SW480 (cell line): Measurements from ENCODE around the gene GABRG3.
"Not testable (repeated sequence)": the region's sequence is repeated elsewhere in the genome, so short reads cannot be mapped to it uniquely, and the experiment has no call there.

Source experiments
- DNase-seq: peaks from one replicate; pipeline ENCODE4 v3.0.0-alpha.2; 2016; ENCODE audit warnings: low spot score

The GABRG3 gene

DNA sequence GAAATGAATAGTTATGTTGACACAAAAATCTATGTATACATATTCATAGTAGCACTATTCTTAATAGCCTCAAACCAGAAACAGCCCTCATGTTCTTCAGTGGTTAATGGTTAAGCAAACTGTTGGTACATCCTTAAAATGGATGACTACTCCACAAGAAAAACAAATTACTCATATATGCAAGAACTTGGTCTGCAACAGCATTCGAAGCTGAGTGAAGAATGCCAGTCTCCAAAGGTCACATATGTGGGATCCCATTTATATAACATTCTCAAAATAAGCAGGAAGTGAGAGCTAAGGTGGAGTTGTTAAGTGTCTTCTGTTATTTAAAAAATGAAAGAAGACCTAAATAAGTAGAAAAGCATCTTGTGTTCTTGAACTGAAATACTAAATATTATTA lies 365.7 kb downstream of the GABRG3 start:
- DNase-seq, result no peak

DNA sequence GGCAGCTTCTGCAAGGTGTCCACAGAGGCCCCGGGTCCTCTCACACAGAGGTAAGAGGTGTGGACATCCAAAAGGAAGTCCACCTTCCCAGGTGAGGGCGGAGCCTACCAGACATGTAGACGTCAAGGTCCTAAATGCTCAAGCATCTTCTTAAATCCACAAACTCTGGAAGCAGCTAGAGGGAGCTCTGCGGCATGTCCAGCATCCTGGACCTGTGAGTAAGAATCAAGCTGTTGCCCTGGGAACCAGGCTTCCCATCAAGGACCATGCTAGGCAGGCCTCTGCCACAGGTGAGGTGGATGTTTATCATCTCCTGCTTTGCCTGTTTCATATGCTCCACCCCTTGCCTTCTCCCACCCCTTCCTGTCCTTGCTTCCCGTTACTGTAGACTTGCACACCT lies 368.2 kb downstream of the GABRG3 start:
- peak; percentile 1 for DNase-seq

DNA sequence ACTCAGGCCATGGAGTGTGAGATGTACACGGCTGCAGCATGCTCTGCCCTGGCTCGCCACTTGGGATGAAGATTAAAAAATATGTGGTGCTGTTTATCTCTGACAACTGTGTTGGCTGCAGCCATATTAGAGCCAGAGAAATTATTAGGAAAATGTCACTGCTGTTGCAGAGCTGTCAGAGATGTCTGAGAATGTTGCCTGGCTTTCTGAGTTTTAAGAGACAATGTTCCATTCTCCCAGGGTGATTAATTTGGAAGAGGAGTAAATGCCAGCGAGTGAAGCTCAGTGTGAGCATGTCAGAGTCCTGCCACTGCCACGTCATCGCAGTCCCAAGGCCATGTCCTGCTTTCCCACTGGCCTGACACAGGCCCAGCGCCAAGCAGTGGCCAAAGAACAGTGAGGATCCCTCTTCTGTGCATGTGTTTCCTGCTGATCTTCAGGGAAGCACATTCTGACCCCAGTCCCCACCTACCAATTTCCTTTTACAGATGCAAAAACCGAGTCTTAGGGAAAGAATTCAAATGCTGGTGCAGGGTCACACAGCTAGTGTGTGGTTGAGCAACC lies 370.9 kb downstream of the GABRG3 start:
- DNase-seq, result no peak

DNA sequence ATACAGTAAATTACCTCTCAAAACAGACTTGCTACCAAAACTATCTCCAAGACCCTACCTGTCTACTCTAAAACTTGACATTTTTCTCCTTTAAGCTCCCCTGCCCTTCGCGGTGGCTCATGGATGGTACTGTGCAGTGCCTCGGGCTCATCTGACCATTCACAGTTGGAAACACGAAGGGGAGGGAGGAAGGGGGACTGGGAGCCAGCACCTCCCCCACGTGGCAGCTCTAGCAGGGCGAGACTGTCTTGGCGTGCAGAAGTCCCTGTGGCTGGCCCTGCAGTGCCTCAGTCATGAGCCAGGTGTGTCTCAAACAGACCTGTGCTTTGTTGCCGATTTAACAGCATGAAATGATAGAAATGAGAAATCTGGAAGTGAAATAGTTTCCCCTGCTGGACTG lies 372.0 kb downstream of the GABRG3 start:
- no peak for DNase-seq

DNA sequence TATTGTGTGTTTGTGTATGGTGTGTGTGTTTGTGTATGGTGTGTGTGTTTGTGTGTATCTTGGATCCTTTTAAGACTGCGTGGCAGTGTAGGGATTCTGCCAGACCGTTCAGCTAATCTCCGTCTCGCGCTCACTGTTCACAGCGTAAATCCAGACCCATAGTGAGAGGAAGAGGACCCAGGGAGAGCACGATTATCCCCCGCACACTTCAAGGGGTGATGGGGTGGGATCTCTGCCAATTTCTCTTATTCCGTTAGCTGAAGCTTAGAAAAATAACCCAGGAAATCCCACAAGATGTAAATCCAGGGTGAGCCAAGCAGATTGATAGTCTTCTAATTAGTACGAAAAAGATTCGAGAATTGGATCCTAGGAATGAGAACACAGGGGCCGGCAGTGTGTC lies 381.2 kb downstream of the GABRG3 start:
- DNase-seq, result no peak

DNA sequence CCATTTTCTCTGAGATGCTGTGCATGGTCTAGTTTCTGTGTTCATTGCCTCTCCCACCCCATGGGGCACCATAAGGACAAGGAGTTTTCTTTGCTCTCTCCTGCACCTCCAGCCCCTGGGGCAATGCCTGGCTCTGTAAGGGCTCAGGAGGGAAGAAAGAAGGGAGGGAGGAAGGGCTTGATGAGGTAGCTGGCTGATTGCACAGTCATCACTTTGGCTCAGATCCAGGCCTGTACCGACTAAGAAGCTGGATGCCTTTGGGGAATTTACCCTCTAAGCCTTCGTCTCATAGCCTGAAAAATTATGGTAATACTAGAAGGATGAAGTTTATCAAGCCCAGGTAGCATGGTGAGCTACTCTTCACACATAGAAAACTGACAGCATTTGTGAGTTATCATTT lies 382.9 kb downstream of the GABRG3 start:
- DNase-seq, result no peak

DNA sequence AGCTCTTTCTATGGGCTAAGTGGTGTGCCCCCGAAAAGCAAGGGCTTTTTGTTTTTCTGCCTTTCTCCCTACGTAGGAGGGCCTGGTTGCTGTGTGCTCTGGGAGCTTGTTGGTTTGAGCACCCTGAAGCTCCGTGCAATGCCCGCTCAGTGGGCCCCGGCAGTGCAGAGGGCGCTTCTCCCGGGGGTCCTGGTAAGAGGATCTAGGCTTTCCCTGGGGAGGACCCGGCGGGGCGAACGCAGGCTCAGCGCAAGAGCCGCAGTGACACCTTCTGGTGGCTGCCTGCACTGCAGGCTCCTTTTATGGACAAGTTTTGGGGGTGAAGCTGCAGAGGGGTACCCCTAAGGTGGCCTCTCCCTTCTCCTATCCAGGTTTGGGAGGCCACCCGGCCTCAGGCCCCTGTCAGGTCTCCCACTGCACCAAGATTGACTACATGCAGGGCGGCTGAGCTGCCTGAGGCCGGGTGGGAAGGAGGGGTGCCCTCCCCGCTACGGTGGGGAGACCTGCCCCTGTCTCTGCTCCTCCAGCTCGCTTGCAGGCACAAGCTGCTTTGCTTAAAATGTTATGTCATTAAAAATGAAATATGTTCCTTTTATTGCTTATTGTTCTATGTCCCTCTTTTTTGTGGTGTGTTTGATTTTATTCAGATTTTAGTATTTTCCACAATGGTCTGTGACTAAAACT lies 387.9 kb downstream of the GABRG3 start:
- DNase-seq, result no peak

DNA sequence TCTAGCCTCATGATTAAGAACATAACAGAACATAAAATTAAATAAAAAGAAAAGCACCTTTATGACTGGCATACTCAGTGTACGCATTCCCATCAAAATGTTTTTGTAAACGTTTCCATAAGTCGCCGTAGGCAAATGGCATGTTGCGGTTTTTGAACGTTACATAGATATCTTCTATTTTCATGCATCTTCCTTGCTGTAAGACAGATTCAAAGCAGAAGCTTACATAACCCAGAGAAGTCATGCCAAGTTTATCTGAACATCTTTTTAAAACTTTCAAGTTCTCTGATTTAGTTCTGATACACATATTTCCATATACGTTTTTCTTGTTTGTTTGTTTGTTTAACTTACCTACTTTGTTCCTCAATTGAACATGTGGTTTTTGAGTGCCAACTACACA lies 388.6 kb downstream of the GABRG3 start:
- no peak for DNase-seq

DNA sequence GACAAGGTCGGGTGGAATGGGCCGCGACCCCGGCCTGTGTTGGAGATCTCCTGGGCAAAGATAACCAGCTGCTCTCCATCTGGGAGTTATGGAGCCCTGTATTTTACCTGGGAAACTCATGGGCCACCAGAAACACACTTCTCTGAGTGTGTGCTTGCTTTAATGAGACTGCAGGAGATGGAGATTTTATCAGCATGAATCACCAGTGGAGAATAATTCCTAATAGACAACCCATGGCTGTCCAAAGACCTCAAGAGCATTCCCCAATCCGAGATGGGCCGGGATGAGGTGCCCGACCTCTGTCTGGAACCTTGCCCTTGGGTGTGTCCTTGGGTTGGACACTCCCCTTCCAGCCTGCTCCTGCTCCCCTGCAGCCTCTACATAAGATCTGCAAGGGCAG lies 389.3 kb downstream of the GABRG3 start:
- DNase-seq, result no peak

DNA sequence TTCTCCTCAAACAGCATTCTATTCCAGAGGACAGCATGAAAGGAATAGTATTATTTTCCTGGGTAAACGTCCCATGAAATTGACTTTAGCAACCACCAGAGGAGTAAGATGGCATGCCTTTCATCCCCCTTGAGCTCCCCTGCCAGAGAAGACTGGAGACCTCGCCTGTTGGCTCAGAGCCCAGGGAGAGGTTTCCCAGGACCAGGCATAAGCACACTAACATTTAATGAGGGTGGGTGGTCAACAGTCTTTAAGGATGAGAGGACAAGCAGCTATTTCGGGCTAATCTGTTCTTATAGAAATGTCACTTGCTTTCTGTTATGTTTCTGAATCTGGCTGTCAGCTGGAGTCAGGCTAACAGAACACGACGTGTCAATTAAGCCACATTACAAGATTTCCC lies 390.5 kb downstream of the GABRG3 start:
- no peak for DNase-seq

DNA sequence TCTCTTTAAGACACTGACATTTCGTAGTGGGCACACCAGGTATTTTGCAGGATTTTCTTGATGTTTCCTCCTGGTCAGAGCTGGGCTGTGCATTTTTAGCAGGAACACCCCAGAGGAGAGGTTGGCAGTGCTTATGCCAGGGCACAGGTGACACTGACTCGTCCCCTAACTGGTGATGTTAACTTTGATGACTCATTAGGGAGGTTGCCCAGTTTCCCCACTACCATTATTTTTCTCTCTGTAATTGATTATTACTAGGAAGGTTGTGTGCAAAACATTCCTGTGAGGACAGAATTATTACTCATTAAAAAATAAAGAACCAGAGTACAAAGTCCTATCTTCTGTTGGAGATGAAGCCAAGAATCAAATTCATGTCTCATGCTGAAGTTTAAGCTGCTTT lies 394.5 kb downstream of the GABRG3 start:
- no peak for DNase-seq

DNA sequence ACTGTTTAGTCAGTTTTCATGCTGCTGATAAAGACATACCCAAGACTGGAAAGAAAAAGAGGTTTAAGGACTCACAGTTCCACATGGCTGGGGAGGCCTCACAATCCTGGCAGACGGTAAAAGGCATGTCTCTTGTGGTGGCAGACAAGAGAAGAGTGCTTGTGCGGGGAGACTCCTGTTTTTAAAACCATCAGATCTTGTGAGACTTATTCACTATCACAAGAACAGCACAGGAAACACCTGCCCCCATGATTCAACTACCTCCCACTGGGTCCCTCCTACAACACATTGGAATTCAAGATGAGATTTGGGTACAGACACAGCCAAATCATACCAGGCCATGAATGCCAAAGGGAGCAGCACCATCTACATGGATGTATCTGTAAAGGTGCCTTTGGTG lies 406.4 kb downstream of the GABRG3 start:
- DNase-seq, result not testable (repeated sequence)

DNA sequence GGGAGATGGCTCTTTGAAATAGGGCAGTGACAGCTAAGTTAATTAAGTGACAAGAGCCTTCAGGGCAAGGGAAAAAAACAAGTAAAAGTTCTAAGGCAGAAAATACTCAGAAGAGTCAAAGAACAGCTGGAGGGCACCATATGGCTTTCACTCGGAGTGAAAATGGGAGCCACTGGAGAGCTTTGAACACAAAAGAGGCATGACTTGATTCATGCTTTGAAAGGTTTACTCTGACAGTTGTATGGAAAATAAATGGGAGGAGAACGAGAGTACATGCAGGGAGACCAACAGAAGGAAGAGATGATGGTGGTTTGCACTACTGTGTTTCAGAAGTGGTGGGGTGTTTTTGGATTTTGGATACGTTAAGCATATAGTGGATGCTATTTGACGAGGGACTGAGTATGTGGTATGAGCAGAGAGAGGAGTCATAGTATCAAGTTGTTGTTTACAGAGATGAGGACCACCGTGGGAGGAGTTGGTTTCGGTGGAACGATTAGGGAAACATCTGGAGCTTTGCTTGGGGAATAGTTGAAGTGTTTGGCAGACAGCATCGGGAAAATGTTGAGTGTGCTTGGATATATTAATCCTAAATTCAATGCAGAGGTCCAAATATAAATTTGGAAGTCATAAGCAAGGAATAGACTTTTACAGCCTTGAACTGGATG lies 411.5 kb downstream of the GABRG3 start:
- no peak for DNase-seq

DNA sequence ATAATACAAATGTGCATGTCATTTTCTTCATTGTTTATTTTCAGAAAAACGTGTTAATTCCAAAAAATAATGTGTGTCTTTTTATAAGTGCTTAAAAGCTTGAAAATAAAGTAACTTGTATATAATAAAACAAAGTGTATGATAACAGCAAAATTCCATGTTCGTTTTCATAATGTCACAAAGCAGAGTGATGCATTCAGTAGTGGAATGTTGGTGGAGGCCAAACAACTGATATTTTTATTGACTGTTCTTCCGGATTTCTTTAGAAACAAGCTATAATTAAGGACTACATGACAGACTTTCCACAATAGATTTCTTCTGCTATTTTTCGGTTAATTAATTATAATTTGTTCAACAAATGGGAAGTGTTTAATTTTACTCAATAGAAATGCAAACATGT lies 412.7 kb downstream of the GABRG3 start:
- DNase-seq, result no peak

DNA sequence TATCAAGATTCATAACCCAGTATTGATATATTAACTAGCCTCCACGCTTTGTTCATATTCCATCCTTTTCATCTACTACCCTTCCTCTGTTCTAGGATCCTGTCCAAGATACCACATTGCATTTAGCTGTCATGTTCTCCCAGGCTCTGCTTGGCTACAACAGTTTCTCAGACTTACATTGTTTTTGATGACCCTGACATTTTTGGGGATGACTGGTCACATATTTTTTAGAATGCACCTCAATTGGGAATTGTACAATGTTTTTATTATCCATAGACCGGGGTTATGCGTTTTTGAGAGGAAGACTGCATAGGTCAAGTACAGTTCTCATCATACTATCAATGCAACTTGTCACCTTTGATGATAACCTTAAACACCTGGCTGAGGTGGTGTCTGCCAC lies 421.2 kb downstream of the GABRG3 start:
- DNase-seq, result no peak

DNA sequence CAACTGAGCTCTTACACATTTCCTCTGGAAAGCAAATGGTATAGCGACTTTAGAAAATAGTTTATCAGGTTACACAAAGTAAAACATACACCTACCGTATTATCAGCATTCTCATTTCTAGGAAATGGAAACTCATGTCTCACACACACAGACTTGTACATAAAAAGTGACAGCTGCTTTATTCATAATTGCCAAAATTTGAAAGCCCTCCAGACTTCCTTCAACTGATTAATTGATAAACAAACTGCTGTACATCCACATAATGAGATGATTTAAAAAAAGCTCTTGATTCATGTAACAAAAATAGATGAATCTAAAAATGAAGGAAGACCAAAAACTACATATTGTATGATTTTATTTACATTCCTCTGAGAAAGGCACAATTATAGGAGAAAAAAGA lies 425.5 kb downstream of the GABRG3 start:
- DNase-seq, result no peak

DNA sequence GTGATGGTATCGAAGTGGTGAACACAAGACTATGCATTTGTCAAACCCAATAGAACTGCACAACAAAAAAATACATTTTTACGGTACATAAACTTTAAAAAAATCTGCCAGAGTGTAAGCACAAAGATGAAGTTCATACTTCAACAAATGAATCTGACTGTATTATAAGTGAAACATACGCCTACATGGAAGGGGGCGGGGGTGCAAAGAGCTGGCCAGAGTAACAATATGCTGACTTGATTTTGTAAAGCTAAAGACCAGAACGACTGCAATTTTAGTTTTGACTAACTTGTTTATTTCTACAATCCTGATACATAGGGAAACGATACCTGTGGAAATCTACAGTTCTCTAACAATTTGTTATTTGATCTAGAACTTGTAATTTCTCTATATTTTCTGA lies 426.0 kb downstream of the GABRG3 start:
- DNase-seq, result no peak

DNA sequence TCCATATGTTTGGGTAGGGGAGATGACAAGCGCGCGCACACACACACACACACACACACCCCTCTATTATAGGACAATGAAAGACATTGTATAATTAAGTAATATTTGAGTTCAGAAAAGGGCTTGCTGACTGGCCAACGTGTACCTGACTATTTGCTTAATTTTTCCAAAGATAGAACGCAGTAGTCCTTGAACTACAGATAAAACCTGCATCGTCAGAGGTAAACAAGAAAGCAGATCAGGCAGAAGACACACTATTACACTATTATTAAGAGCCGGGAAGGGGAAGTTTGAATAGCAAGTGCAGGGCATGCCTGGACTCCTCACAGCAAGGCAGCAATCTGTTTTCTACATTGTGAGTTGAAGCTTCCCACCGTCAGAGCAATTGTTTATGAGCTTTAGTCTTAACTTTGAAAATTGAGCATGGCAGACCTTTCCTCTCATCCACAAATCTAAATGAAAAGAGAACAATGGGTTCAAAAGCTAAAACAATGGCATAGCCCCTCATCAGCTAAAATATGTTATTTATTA lies 427.7 kb downstream of the GABRG3 start:
- DNase-seq, result no peak

DNA sequence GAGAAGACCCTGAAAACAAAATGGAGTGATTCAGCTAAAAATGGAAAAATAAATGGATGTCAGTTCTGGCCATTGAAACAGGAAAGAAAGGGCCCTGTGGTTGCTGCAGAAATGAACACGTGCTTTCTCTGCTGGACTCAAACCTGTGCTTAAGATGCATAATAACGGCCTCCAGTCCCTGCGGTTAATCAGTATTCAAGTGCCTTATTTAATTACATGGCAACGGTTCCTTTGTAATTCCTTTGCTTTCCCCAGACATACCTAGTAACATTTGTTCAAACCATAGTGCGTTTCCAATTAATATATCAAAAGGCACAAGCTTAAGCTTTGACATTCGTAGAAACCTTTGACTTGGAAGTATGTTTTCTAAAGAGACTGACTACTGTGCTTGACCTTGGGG lies 428.3 kb downstream of the GABRG3 start:
- no peak for DNase-seq

DNA sequence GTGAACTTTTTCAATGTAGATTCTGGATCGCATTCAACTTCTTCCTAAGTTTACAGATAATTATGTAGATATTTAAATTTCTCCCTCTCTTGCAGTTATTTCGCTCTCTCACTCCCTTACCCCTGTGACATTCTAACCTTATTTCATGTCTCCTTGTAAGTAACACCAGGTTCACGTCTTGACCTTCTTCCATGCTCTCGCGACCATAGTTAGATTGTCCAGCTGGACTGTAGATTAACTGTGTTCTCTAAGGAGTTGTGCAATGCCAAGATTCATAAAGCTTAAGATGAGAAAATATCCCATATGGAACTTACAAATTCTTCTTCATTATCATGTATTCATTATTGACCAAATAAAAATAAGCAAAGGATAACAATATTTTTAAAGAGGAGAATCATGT lies 430.5 kb downstream of the GABRG3 start:
- no peak for DNase-seq

DNA sequence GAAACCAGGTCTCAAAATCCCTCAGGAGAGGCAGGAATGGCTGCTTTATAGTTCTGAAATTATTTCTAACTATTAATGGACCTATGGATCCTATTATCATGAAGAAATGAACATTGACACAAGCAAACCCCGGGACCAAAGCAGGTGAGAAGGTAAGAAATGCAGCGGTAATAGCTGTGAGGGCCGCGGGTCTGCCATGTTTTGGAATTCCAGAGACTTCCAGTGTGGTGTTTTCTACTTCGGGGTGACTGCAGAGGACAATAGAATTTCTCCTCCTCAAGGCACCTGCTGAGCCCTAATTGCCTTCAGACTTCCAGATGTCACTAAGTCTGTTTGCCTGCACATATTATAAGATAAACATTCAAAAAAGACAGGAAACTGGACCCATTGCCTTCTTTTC lies 437.4 kb downstream of the GABRG3 start:
- DNase-seq, result no peak

DNA sequence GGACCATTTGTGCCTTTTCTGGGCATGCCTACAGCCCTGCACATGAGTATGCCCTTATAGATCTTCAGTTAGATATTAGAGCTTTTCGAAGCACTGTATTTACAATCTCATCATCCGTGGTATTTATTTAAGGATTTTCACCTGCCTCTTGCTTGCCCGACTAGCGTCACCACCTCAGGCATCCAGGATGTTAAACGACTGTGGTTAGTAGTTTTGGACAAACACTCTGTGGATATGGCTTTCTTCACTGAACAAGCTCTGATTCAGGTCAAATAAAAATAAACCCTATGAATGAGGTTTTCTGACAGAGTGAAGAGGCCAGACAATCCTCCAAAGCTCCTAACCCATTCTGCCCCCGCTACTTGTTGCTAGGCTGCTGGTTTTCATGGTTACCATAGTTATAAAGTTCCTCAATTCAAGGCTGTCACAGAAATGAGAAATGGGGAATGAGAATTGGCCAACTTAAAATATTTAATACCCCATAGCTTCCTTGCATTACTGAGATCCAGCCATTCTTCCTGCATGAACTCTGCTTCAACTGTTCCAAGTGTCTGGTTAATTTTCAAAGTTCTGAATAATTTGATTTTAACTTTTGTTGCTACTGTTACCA lies 440.1 kb downstream of the GABRG3 start:
- no peak for DNase-seq

DNA sequence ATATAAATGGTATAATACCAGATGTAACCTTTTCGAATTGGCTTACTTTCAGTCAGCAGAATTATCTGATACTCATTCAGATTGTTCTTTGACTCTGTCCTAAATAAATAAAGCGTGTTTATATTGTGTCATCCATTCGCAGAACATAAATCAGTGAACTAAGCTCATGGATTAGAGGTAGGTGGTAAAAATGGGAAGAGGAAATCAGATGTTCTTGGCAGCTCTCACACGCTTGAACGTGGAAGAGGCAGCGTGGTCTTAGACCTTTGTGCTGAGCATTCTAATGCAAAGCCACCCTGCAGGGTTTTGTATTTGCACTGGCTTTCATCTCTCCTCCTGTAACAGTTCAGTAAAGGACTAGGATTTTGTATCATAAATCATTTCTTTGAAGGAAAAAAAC lies 441.4 kb downstream of the GABRG3 start:
- no peak for DNase-seq
